Urothelium cell line (cell line): ENCODE results near the gene CORO7.
"Not testable (repeated sequence)": the region's sequence is repeated elsewhere in the genome, so short reads cannot be mapped to it uniquely, and the experiment has no call there.

Source experiments
- DNase-seq: peaks from one replicate; pipeline ENCODE4 v3.0.0; 2011; ENCODE audit warnings: low spot score, mixed read lengths
- FAIRE-seq: peaks from 2 replicates; lab custom pipeline; 2011; peaks lifted over from hg19 to GRCh38; lab: Jason Lieb, UNC

CORO7 gene

DNA sequence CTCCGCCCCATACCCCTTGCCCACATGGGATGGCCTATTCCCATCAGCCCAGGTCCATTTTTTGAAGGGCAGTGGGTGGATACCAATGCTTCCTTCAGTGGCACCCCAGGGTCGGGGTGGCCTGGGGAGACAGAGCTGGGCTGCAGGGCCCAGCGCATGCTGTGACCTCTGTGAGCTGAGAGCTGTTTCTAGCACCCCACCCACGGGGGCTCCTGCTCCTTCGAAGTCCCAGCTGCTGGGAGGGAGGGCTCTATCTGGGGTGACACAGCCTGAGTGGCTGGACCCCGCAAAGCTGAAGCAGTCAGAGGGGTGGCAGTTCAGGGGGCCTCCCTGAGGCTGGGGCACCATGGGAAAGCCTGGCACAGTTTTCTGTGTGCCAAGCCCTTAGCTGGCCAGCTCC is 76.0 kb downstream of the CORO7 start:
- no peak for FAIRE-seq
- no peak for DNase-seq

DNA sequence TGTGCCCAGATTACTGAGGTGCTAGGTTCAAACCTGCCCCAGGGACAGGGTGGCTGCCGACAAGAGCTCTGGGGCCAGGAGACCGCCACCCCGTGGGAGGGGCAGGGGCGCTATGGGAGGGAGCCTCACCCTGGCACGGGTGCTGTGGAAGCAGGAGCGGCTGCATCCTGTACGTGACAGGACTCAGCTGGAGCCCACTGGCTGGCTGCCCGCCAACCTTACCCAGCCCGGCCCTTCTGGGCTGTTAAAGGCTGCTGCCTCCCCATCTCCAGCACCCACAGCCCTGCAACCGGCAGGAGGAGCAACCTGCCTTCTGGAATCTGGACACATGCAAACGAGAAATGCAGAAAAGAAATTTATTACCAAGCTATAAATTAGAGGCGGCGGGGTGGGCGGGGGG is 76.5 kb downstream of the CORO7 start:
- DNase-seq (no peak), FAIRE-seq (no peak)

DNA sequence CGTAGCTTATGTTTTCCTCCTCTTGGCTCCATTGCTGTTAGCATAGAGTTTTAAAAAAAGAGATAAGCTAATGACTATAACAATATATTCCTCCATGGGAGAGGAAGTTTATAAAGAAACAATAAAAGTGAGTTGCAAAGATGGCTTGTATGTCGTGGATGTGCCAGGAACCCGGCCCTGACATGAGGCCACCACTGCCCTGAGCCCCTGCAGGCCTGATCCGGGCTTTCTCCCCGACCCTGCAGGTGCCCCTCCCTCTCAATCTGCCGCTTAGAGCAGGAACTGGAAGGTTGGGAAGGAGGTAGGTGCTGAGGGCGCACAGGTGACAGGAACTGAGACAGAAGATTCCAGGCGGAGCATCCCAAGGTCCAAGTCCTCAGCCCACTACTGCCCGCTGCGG is 76.9 kb downstream of the CORO7 start:
- FAIRE-seq (no peak), DNase-seq (no peak)

DNA sequence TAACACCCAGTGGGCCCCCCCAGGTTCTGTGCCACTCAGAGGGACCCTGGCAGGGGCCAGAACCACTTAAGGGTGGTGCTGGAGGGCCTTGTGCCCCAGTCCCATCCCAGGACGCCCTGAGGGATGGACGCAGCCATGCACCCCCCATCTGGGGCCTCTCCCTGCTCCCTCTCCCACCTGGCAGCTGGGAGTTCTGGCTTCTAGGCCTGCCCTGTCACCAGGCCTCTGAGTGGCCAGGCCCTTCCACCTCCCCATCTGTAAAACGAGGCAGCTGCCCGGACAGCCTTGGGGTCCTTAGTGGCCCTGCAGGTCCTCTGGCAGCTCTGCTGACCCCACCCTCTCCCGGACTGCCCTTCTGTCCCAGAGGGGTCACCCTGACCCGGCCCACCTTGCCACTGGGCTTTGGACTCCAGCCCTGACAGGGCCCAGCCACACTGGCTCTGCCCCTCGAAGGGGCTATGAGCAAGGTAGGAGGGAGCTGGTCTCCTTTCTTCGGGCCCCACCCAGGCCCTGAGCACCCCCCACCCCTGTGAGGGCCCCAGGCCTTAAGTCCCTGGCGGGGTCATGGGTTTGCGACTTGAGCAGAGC is 77.6 kb downstream of the CORO7 start:
- FAIRE-seq (no peak), DNase-seq (no peak)

DNA sequence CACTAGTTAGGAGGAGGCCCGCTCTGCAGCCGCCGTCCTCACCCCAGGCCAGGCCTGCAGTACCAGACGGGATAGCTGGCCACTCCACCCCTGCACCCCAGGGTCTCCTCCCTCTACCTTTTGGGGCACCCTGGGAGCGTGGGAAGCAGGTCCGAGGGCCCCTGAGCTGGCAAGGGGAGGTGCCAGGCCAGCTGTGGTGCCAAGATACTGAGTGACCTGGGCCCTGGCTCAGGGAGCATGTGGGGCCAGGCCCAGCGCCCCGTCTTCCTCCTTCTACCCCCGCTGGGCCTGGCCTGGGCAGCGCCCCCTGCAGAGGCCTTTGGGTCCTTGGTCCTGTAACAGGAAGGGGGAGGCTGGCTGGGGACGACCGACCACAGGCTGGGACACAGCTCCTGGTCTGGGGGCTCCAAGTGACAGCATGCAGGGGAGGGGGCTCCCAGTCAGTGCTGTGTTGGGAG is 78.2 kb downstream of the CORO7 start:
- FAIRE-seq (no peak), DNase-seq (no peak)

DNA sequence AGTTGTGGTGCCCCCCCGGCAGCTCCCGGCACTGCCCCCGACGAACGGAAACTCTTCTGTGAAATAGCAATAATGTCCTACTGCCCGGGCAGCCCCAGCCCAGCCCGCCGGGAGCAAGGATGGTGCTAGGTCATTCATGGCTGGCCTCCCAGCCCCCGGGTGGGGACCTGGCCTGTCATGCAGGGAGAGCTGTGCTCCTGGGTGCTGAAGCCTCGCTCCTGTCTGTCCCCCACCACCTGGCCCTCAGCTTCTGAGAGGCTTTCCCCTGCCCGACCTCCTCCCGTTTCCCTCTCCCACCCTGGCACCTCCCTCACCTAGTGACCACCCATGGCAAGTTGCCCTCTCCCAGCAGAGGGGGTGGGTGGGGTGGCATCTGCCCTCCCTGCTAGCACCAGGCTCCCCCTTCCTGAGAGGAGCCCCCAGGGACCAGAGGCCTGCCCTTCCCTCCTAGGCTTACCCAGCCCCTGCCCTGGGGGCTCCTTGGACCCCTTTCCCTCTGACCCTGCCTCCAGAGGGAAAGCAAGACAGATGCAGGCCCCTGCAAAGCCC is 78.8 kb downstream of the CORO7 start:
- no peak for FAIRE-seq
- no peak for DNase-seq

DNA sequence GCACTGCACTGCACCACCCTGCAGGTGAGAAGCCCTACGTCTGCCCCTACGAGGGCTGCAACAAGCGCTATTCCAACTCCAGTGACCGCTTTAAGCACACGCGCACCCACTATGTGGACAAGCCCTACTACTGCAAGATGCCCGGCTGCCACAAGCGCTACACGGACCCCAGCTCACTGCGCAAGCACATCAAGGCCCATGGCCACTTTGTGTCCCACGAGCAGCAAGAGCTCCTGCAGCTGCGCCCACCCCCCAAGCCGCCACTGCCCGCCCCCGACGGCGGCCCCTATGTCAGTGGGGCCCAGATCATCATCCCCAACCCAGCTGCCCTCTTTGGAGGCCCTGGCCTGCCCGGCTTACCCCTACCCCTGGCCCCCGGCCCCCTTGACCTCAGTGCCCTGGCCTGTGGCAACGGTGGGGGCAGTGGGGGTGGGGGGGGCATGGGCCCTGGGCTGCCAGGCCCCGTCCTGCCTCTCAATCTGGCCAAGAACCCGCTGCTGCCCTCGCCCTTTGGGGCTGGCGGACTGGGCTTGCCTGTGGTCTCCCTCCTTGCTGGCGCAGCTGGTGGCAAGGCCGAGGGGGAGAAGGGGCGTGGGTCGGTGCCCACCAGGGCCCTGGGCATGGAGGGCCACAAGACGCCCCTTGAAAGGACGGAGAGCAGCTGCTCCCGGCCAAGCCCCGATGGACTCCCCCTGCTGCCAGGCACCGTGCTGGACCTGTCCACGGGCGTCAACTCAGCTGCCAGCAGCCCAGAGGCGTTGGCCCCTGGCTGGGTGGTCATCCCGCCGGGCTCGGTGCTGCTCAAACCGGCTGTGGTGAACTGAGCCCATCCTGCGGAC is 79.5 kb downstream of the CORO7 start:
- FAIRE-seq (no peak), DNase-seq (no peak)

DNA sequence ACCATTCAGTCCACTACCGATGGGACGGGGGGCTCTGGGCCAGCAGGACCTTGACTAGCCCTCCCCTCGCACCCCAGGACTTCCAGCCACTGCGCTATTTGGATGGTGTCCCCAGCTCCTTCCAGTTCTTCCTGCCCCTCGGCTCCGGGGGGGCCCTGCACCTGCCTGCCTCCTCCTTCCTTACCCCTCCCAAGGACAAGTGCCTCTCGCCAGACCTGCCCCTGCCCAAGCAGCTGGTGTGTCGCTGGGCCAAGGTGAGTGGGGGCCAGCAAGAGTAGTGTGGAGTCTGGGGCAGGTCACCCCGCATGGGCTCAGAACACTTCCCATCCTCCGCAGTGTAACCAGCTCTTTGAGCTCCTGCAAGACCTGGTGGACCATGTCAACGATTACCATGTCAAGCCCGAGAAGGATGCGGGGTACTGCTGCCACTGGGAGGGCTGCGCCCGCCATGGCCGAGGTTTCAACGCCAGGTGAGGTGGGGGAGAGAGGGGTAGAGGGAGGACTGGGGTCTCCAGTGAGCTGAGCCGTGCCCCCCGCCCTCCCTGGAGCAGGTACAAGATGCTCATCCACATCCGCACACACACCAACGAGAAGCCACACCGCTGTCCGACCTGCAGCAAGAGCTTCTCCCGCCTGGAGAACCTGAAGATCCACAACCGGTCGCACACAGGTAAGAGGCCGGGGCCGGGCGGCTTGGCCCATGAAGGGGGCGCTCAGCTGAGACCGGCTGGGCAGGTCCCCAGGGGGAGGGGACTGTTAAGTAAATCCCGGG is 81.5 kb downstream of the CORO7 start:
- no peak for DNase-seq
- peak; percentile 56 for FAIRE-seq

DNA sequence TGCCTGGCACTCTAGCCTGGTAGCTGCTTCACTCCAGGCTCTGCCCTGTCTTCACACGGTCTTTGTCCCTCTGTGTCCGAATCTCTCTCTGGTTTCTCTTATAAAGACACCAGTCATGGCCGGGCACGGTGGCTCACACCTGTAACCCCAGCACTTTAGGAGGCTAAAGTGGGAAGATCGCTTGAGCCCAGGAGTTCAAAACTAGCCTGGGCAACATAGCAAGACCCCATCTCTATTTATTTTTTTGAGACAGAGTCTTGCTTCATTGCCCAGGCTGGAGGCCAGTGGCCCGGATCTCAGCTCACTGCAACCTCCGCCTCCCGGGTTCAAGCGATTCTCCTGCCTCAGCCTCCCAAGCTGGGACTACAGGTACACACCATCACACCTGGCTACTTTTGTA is 82.7 kb downstream of the CORO7 start:
- not testable (repeated sequence) for FAIRE-seq, DNase-seq

DNA sequence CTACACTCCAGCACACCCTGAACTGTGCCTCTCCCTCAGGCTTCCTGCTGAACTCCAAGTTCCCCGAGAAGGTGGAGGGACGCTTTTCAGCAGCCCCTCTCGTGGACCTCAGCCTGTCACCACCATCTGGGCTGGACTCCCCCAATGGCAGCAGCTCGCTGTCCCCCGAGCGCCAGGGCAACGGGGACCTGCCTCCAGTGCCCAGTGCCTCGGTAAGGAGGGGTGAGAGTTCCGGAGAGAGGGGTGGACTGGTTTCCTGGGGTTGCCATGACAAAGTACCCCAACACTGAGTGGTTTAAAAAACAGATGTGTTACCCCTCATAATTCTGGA is 83.1 kb downstream of the CORO7 start:
- FAIRE-seq (no peak), DNase-seq (no peak)

DNA sequence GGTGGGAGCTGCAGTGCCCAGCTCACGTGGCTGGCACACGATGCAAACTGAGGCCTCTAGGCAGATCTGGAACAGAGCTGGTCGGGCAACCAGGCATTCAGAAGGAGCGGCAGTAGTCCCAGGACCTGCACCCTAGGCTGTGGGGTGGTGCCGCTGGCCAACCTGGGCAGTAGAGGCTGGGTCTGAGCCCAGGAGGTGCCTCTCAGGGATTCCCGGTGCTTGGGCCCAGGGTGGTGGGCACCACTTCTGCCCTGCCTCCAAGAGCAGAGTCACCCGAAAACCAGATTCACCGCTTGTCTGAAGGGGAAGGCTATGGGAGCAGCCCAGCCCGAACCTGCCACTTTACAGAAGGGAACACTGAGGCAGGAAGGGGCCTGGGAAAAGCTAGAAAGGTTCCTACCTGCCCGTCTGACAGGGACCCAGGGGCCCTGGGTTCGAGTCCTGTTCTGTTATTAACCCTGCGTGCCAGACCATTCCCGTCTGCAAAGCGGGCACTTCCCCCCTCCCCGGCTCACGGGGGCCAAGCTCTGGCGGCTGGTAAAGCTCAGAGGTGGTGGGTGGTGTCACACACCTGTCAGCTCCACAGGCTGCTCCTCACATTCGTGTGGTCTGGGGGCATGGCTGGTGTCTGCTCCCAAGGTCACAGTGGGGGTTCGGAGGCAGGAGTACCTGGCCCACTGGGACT is 83.6 kb downstream of the CORO7 start:
- FAIRE-seq = no peak
- DNase-seq = no peak

DNA sequence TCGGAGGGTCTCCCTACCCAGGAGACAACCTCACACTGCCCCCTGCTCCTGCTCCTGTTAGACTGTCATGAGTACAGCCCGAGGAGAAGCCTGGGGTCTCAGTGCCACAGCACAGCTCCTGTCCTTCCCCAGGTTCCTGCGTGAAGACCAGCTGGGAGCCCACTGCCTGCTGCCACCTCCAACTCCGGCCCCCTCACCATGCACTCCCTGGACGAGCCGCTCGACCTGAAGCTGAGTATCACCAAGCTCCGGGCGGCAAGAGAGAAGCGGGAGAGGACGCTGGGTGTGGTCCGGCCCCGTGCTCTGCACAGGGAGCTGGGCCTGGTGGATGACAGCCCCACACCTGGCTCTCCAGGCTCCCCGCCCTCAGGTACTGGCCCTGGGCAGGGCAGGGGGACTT is 84.3 kb downstream of the CORO7 start:
- FAIRE-seq (no peak), DNase-seq (no peak)

DNA sequence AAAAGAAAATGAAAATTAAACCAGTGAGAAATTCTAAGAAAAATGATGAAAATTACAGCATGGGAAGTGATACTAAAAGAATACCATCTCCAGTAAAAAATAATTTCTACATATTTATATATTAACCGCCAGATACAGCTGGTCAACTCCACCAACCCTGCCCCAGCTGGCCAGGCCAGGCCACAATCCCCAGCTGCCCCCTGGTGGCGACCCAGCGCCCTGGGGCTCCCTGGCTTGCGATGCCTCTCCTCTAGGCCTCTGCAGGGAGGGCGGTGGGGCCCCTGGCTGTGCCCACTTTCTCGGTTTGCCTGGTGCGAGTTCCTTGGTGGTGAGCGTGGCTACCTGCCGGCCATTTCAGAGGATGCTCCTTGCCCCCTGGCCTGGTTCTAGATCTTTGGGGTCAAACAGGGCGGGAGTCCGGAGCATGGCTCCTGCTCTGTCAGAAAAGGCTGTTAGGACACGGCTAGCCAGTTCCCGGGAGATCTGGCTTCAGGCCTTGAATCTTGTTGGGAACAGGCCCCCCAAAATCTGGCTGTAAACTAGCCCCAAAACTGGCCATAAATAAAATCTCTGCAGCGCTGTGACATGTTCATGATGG is 86.0 kb downstream of the CORO7 start:
- DNase-seq = peak; percentile 79
- FAIRE-seq = no peak

DNA sequence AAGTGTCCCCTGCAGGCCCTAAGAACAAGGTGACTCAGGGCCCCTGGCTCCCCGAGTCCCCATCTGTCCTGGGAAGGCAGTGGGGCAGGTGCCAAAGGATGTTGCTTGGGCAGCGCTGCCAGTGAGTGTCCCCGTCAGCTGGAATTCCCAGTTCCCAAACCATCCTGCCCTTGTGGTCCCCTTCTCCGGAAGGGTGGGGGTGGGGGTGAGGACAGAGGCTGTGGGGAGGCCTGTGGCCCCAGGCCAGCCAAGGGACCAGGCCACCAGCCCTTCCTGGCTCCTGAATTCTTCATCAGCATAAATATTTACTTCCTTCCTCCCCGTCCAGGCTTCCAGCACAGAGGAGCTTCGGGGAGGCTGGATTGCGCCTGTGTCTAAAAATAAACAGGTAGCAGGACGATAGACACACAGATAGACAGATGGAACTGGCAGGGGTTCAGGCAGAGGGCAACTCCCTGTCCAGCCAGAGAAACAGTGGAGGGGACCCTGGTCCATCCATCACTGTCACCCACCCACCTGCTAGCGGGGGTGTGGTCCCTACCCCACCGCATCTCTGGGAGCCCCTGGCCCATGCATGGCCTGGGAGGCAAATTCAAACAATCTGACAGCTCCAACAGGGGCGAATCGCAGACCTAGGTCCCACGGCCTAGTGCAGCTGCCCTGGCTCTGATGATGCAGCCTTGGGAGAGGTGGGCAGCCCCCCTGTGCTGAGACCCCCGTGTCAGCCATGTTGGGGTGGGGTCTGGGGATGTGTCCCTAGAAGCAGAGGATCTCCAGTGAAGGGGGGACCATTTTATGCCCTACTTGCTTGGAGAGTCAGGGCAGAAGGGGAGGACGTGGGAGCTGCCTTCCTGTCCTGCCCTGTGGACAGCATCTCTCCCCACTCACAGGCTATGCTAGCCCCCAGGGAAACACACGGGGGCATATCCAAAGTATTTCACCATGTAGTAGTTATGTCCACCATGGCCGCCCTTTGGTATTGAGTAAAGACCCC is 87.3 kb downstream of the CORO7 start:
- no peak for DNase-seq
- no peak for FAIRE-seq

DNA sequence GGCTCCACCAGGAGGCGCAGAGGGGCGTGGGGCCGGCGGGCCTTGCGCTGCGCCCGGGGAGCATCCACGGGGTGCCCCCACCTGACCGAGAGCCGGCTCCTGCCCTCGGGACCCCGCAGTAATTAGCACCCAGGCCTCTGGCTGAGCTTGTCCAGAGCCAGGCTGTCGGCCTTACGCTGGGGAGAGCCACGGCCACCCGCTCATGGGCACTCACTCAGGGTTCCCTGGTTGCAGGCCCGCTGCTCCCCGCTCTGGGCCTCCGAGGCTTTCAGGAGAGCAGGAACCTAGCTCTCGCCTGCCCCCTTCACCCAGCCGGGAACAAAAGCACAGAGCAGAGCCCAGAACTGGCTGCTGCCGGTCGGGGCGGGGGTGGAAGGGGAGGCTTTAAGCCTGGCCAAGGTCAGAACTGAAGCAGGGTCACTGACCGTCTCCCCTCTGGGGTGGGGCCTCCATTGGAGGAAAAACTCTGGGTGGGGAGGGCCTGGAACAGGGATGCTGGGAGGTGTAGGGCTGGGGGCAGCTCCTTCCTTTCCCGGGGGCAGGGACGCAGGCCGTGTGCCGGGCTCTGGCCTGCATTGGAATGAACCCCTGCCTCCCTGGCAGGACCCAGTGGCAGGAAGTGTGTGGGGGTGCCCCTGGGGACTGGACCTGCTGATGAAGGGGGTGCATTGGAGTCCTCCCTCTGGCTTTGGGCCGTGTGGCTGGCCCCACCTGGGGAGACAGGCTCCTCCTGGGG is 88.2 kb downstream of the CORO7 start:
- FAIRE-seq (no peak), DNase-seq (no peak)

DNA sequence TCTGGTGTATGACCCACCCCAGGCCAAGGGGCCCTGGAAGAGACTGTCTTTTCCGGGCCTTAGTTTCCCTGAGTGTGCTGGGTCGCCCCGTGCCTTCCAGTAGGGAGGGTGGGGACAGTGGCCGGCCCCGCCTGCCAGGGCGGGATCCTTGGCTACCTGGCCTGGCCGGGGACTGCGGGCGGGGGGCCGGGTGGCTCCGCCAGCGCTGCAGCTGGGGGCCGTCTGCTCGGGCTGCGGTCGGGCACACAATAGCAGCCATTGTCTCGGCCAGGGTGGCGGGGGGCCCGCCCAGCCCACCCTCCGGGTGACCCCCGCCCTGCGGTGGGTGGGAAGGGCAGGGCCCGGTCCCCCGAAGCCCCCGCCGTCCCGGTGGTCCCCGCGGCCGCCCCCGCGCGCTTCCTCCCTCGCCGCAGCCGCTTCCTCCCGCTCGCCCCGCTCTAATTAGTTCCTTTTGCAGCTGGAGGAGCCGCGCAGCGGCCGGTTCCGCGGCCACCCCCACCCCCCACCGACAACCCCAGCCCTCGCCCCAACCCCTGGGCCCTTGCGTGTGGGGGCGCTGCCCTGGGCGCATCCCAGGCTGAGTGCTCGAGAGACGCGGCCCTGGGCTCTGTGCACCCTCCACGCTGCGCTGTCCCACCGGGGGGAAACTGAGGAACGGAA is 88.9 kb downstream of the CORO7 start:
- DNase-seq (no peak), FAIRE-seq (no peak)

DNA sequence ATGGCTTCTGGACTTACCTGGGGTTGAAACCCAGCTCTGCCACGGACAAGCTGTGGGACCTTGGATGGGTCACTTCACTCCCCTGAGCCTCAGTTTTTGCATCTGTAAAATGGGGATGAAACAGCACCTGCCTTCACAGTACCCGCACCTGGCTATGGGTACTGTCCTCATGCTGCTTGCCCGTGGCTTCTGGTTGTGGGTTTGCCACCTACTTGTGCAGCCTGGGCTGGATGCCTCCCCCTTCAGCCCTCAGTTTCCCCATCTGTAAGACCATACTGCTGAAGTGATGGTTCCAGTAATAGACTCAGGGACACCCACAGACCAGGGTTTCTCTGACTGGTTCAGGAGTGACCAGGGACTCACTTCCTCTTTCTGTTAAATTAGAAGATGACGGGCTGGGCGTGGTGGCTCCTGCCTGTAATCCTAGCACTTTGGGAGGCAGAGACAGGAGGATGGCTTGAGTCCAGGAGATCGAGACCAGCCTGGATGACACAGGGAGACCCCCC is 91.1 kb downstream of the CORO7 start:
- DNase-seq (no peak), FAIRE-seq (no peak)
